ENCODE measurements around the gene COL1A1. TPM values are rescaled to one million over a fixed set of nuclear protein-coding genes. Genes with fewer than 3 reads are reported as not detected.

The COL1A1 gene
- total and polyA plus RNA-seq, 2 of the 13 experiments (the other 11 are each of a cell fraction or from before 2014, with no cell fraction given), result 0.05 TPM; not detected in 1

GRCh38 chr17:50151937-50152547 lies 49.4 kb downstream of the COL1A1 start (continued):
- TF ChIP-seq ZNF512B (CRISPR knock-in tag; IDR thresholded peaks at IDR 0.05; ENCODE audit: borderline replicate concordance) (no peak), JUNB (CRISPR knock-in tag; IDR thresholded peaks at IDR 0.05; ENCODE audit: borderline replicate concordance) (no peak), TAF1 (CRISPR knock-in tag; IDR thresholded peaks at IDR 0.05) (peak; percentile 20; the same call in 1 of the 2 replicates), ZNF225 (CRISPR knock-in tag; IDR thresholded peaks at IDR 0.05) (no peak), RELA (CRISPR knock-in tag; IDR thresholded peaks at IDR 0.05) (no peak), ZKSCAN8 (CRISPR knock-in tag; IDR thresholded peaks at IDR 0.05; ENCODE audit: borderline replicate concordance) (0 out of 2 replicates have a peak, but pooled peaks have one; percentile 45), SP1 (IDR thresholded peaks at IDR 0.05) (no peak), SP1 (CRISPR knock-in tag; IDR thresholded peaks at IDR 0.05) (peak; percentile 35), ZNF543 (CRISPR knock-in tag; IDR thresholded peaks at IDR 0.05) (no peak), THRA (CRISPR knock-in tag; IDR thresholded peaks at IDR 0.05; ENCODE audit: borderline replicate concordance) (0 out of 2 replicates have a peak, but pooled peaks have one; percentile 53), HNF4A (CRISPR knock-in tag; IDR thresholded peaks at IDR 0.05) (peak; percentile 35; the same call in 1 of the 2 replicates), ZNF180 (CRISPR knock-in tag; IDR thresholded peaks at IDR 0.05; ENCODE audit: borderline replicate concordance, low read depth) (no peak), ZBTB20 (CRISPR knock-in tag; IDR thresholded peaks at IDR 0.05; ENCODE audit: borderline replicate concordance, low read depth) (peak; percentile 78; the same call in 1 of the 2 replicates), ZNF558 (CRISPR knock-in tag; IDR thresholded peaks at IDR 0.05; ENCODE audit: borderline replicate concordance) (no peak), ZNF562 (CRISPR knock-in tag; IDR thresholded peaks at IDR 0.05; ENCODE audit: borderline replicate concordance) (no peak), CREB1 (IDR thresholded peaks at IDR 0.05) (no peak), CREB1 (CRISPR knock-in tag; IDR thresholded peaks at IDR 0.05) (no peak), ZNF512 (CRISPR knock-in tag; IDR thresholded peaks at IDR 0.05) (no peak), ZNF34 (CRISPR knock-in tag; IDR thresholded peaks at IDR 0.05; ENCODE audit: borderline replicate concordance) (no peak), POGK (CRISPR knock-in tag; conservative IDR thresholded peaks at IDR 0.05) (0 out of 2 replicates have a peak, but pooled peaks have one; percentile 39), KAT7 (CRISPR knock-in tag; IDR thresholded peaks at IDR 0.05; ENCODE audit: borderline replicate concordance) (0 out of 2 replicates have a peak, but pooled peaks have one; percentile 58), ARNT2 (CRISPR knock-in tag; IDR thresholded peaks at IDR 0.05; ENCODE audit: low read depth) (peak; percentile 52; the same call in 1 of the 2 replicates), HCFC1 (IDR thresholded peaks at IDR 0.05; ENCODE audit: low read depth, low read length) (no peak)
